GM13976 (cell line): ENCODE measurements around the gene TTLL11.
"Not testable (repeated sequence)": the region's sequence is repeated elsewhere in the genome, so short reads cannot be mapped to it uniquely, and the experiment has no call there.

Experiments
- DNase-seq: peaks from one replicate; pipeline ENCODE4 v3.0.0; 2012; ENCODE audit warnings: low spot score
- CTCF ChIP-seq: IDR thresholded peaks from 2 replicates; pipeline ENCODE4 v1.5.1; 2012; ENCODE audit warnings: borderline replicate concordance, mild to moderate bottlenecking; ENCODE audit not compliant: insufficient read depth; ENCODE audit errors: extremely low read depth, missing control alignments, control extremely low read depth
- in situ Hi-C: fragments of 300-500 bp; cut with MboI; formaldehyde crosslinking; loops from one replicate; pipeline ENCODE4 v1.12.0; 2022; ENCODE audit warnings: low sequenced_read_pairs, mixed read lengths, inconsistent platforms; ENCODE audit not compliant: unreplicated experiment

Gene TTLL11

GRCh38 chr9:122004589-122004988, 88.5 kb downstream of the TTLL11 start:
- in situ Hi-C loops = loop anchor here (10.0 kb wide), 1 partner anchor 60 kb away; no protein-coding TSS in a partner anchor
- no peak for TF ChIP-seq CTCF
- no peak for DNase-seq

GRCh38 chr9:122001491-122002201, 91.5 kb downstream of the TTLL11 start:
- in situ Hi-C loops = loop anchor here (10.0 kb wide), 1 partner anchor 63 kb away; no protein-coding TSS in a partner anchor
- no peak for DNase-seq
- no peak for TF ChIP-seq CTCF

DNA sequence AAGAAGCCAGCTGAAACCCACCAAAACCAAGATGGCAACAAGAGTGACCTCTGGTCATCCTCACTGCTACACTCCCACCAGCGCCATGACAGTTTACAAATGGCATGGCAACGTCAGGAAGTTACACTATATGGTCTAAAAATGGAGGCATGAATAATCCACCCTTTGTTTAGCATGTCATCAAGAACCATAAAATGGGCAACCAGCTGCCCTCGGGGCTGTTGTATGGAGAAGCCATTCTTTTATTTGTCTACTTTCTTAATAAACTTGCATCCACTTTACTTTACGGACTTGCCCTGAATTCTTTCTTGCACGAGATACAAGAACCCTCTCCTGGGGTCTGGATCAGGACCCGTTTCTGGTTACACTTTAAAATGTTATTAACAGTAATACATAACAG, 92.6 kb downstream of the TTLL11 start:
- DNase-seq = not testable (repeated sequence)
- in situ Hi-C loops = loop anchor here (10.0 kb wide), 1 partner anchor 64 kb away; no protein-coding TSS in a partner anchor

- in situ Hi-C loops = loop anchor here (25.0 kb wide), 1 partner anchor 262 kb away; no protein-coding TSS in a partner anchor
- DNase-seq = no peak
- no peak for TF ChIP-seq CTCF
These were observed 93.6 kb downstream of the TTLL11 start for GRCh38 chr9:121999556-121999955.

GRCh38 chr9:121998513-121999049, 94.5 kb downstream of the TTLL11 start:
- in situ Hi-C loops = loop anchor here (25.0 kb wide), 1 partner anchor 261 kb away; no protein-coding TSS in a partner anchor
- DNase-seq = no peak
- no peak for TF ChIP-seq CTCF

- in situ Hi-C loops = loop anchor here (25.0 kb wide), 1 partner anchor 260 kb away; no protein-coding TSS in a partner anchor
- DNase-seq = no peak
- no peak for TF ChIP-seq CTCF
These were observed 95.3 kb downstream of the TTLL11 start for GRCh38 chr9:121997791-121998190.

- in situ Hi-C loops = loop anchor here (25.0 kb wide), 1 partner anchor 259 kb away; no protein-coding TSS in a partner anchor
- no peak for TF ChIP-seq CTCF
- DNase-seq = no peak
These were observed 96.3 kb downstream of the TTLL11 start for GRCh38 chr9:121996783-121997182.
